Body of pancreas (tissue), 4 donors: Measurements from ENCODE around the gene ABCA3.

Experiments
- CTCF ChIP-seq, 7 experiments: fragments of 450-650 bp in 4 of 7; fragments of 200-600 bp in 3 of 7; sonication (generic) in 3 of 7; IDR thresholded peaks; one replicate each; pipeline ENCODE4 v1.5.1; 2016 to 2019; ENCODE audit warnings: antibody characterized with exemption in 7 of 7
- POLR2A ChIP-seq, 3 donors: fragments of 450-650 bp; IDR thresholded peaks; one replicate each; pipeline ENCODE4 v1.6.1; 2016; ENCODE audit warnings: antibody characterized with exemption in 3 of 3, mild to moderate bottlenecking in 2 of 3

GRCh38 chr16:2277466-2278271 lies 62.9 kb downstream of the ABCA3 start:
- TF ChIP-seq CTCF (IDR thresholded peaks at IDR 0.05) = no peak
- no peak for TF ChIP-seq POLR2A (IDR thresholded peaks at IDR 0.05)
